OCI-LY7 (cell line): ENCODE results near the gene CCDC181. TPM values are rescaled to one million over a fixed set of nuclear protein-coding genes. Genes with fewer than 3 reads are reported as not detected.

Experiments
- BruUV-seq: library from RNA; stranded (reverse); fragments of 400-500 nt; replicated peaks from 2 replicates; lab custom pipeline; 2021; lab: Mats Ljungman, UMichigan
- CTCF ChIA-PET: fragments of 300-600 bp; sonication (Branson Sonifier 250); formaldehyde crosslinking; loops from one replicate; lab custom pipeline; 2022; ENCODE audit warnings: antibody characterized with exemption; ENCODE audit not compliant: unreplicated experiment; lab: Charles Lee
- POLR2A ChIA-PET: fragments of 300-600 bp; sonication (Branson Sonifier 250); formaldehyde crosslinking; loops from one replicate; lab custom pipeline; 2022; ENCODE audit warnings: antibody characterized with exemption; lab: Charles Lee
- DNase-seq: peaks from one replicate; pipeline ENCODE4 v3.0.0-alpha.2; 2015; ENCODE audit warnings: low spot score
- H2AFZ ChIP-seq: fragments of 200-600 bp; sonication (generic), shearing (Covaris generic); 2 replicates; pipeline ENCODE4 v1.6.1; 2014; ENCODE audit warnings: mild to moderate bottlenecking, antibody characterized with exemption, low read length, moderate library complexity
- H3K27ac ChIP-seq: fragments of 200-600 bp; sonication (generic); 2 replicates; pipeline ENCODE4 v1.5.1; 2014; ENCODE audit warnings: mixed run types, low read depth, mild to moderate bottlenecking, moderate library complexity, low read length, inconsistent platforms; ENCODE audit not compliant: poor library complexity, severe bottlenecking
- H3K36me3 ChIP-seq: fragments of 200-600 bp; sonication (generic); 2 replicates; pipeline ENCODE4 v1.6.1; 2014; ENCODE audit warnings: mild to moderate bottlenecking, antibody characterized with exemption, low read length, moderate library complexity, mixed read lengths; ENCODE audit not compliant: insufficient read depth
- H3K4me1 ChIP-seq: fragments of 200-600 bp; sonication (generic); 2 replicates; pipeline ENCODE4 v1.5.1; 2014; ENCODE audit warnings: mild to moderate bottlenecking, low read length; ENCODE audit not compliant: insufficient read depth, poor library complexity, severe bottlenecking
- H3K4me2 ChIP-seq: fragments of 200-600 bp; sonication (generic); 2 replicates; pipeline ENCODE4 v1.6.1; 2014; ENCODE audit warnings: mild to moderate bottlenecking, low read length
- H3K4me3 ChIP-seq: fragments of 200-600 bp; sonication (generic); 2 replicates; pipeline ENCODE4 v1.5.1; 2014; ENCODE audit warnings: mild to moderate bottlenecking, low read depth, low read length; ENCODE audit not compliant: poor library complexity, severe bottlenecking
- H3K79me2 ChIP-seq: fragments of 200-600 bp; sonication (generic); 2 replicates; pipeline ENCODE4 v1.6.1; 2016; ENCODE audit warnings: low read depth, mild to moderate bottlenecking, low read length, moderate library complexity, mixed read lengths; ENCODE audit not compliant: insufficient read depth
- H3K9me2 ChIP-seq: fragments of 200-600 bp; sonication (generic); 2 replicates; pipeline ENCODE4 v1.6.1; 2016; ENCODE audit warnings: mild to moderate bottlenecking, low read length, mixed read lengths; ENCODE audit not compliant: insufficient read depth
- H3K9me3 ChIP-seq: fragments of 200-600 bp; sonication (generic); 2 replicates; pipeline ENCODE4 v1.6.1; 2014; ENCODE audit warnings: mild to moderate bottlenecking, mixed run types, low read length, mixed read lengths
- H4K20me1 ChIP-seq: fragments of 200-600 bp; sonication (generic); 2 replicates; pipeline ENCODE4 v1.6.1; 2014; ENCODE audit warnings: mild to moderate bottlenecking, antibody characterized with exemption, low read length, moderate library complexity, mixed read lengths; ENCODE audit not compliant: insufficient read depth
- CTCF ChIP-seq: fragments of 200-600 bp; sonication (generic); conservative IDR thresholded peaks from 2 replicates; pipeline ENCODE4 v1.5.1; 2014; ENCODE audit warnings: mild to moderate bottlenecking, antibody characterized with exemption, low read length, moderate library complexity, mixed read lengths
- EZH2phosphoT487 ChIP-seq: fragments of 200-600 bp; sonication (generic); IDR thresholded peaks from 2 replicates; pipeline ENCODE4 v1.6.1; 2018; ENCODE audit warnings: low read depth, borderline replicate concordance, mild to moderate bottlenecking, mixed run types, antibody characterized with exemption, low read length, moderate library complexity, mixed read lengths
- intact Hi-C: fragments of 100-400 bp; cut with micrococcal nuclease; formaldehyde crosslinking; loops from one replicate; pipeline ENCODE4 v1.10.0; 2022; ENCODE audit not compliant: unreplicated experiment
- total RNA-seq, 2 experiments: library from RNA; depleted of rRNA in 1 of 2; stranded (reverse); fragments of >200 nt in 1 of 2; shearing (Covaris generic) in 1 of 2; gene quantifications; 2 replicates each; pipeline ENCODE4 v1.2.3, GENCODE V29; 2014 to 2022

CCDC181 gene
- total RNA-seq, 2 experiments from 2014 or later: not detected

- no peak overlapping the region for H3K4me3 ChIP-seq
- no peaks in the 10 kb centered on the region for H4K20me1 ChIP-seq
- no TSS peak for BruUV-seq
- ChIA-PET POLR2A (interaction anchor here (0.5 to 1.6 kb wide), 2 partner anchors 19 to 1299 kb away, joined by 3 to 8 read pairs; no protein-coding TSS in a partner anchor), CTCF (no interaction called here)
- no peaks in the 10 kb centered on the region; the same call in 1 of the 2 replicates for H3K36me3 ChIP-seq
- no peak for TF ChIP-seq EZH2phosphoT487
- TF ChIP-seq CTCF: no peak
- no peaks in the 10 kb centered on the region for H3K9me2 ChIP-seq
- H3K4me2 ChIP-seq: no peak overlapping the region
- H3K79me2 ChIP-seq: no peaks in the 10 kb centered on the region
- H3K4me1 ChIP-seq: no peaks in the 10 kb centered on the region
- intact Hi-C loops: no loop called here
- no peak overlapping the region for H3K27ac ChIP-seq
- H2AFZ ChIP-seq: no peak overlapping the region
- no peaks in the 10 kb centered on the region for H3K9me3 ChIP-seq
- DNase-seq: no peak
Measured at GRCh38 chr1:169474302-169474995, 47.2 kb upstream of the CCDC181 start.

DNA sequence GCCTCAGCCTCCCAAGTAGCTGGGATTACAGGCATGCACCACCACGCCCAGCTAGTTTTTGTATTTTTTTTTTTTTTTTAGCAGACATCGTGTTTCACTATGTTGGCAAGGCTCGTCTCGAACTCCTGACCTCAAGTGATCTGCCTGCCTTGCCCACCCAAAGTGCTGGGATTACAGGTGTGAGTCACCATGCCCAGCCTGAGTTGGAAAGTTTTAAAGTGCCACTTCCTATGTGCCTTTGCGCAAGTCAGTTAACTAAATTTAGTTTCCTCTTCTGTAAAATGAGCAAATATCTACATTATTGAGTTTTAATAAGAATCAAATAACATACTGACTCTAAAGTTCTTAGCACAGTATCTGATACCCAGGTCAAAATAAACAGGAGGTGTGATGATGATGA is 46.1 kb upstream of the CCDC181 start:
- intact Hi-C loops: no loop called here
- Histone ChIP-seq H3K4me1 (no peaks in the 10 kb centered on the region), H3K9me2 (no peaks in the 10 kb centered on the region), H3K4me2 (no peak overlapping the region), H2AFZ (no peak overlapping the region), H3K79me2 (no peaks in the 10 kb centered on the region), H3K4me3 (no peak overlapping the region), H3K36me3 (no peaks in the 10 kb centered on the region; the same call in 1 of the 2 replicates), H4K20me1 (no peaks in the 10 kb centered on the region), H3K9me3 (no peaks in the 10 kb centered on the region), H3K27ac (no peak overlapping the region)
- POLR2A ChIA-PET: interaction anchor here (1.6 kb wide), 1 partner anchor 18 kb away, joined by 3 read pairs; no protein-coding TSS in a partner anchor
- BruUV-seq: no TSS peak
- CTCF ChIA-PET: no interaction called here
- no peak for TF ChIP-seq CTCF
- no peak for TF ChIP-seq EZH2phosphoT487
- no peak for DNase-seq

GRCh38 chr1:169472738-169473137 is 45.5 kb upstream of the CCDC181 start:
- ChIA-PET CTCF (no interaction called here), POLR2A (no interaction called here)
- TF ChIP-seq CTCF (no peak), EZH2phosphoT487 (no peak)
- DNase-seq: no peak
- Histone ChIP-seq H3K4me3 (no peak overlapping the region), H4K20me1 (no peaks in the 10 kb centered on the region), H3K9me3 (no peaks in the 10 kb centered on the region), H3K27ac (no peak overlapping the region), H2AFZ (no peak overlapping the region), H3K36me3 (no peaks in the 10 kb centered on the region; the same call in 1 of the 2 replicates), H3K9me2 (no peaks in the 10 kb centered on the region), H3K4me2 (no peak overlapping the region), H3K4me1 (no peaks in the 10 kb centered on the region), H3K79me2 (no peaks in the 10 kb centered on the region)
- no TSS peak for BruUV-seq
- intact Hi-C loops: no loop called here
